Measurements from ENCODE around the gene PHF2. TPM values are rescaled to one million over a fixed set of nuclear protein-coding genes. Genes with fewer than 3 reads are reported as not detected.

Gene PHF2
- total RNA-seq, 1 experiment from 2014 or later: 7.2 TPM

GRCh38 chr9:93678199-93679019, 102.0 kb downstream of the PHF2 start:
- in situ Hi-C loops (cut with HindIII; ENCODE audit: low pct_unique_long_range_greater_than_20kb, low sequenced_read_pairs): no loop called here
- no peak for DNase-seq (ENCODE audit: low read depth)

- no peak for DNase-seq (ENCODE audit: low read depth)
- in situ Hi-C loops (cut with HindIII; ENCODE audit: low pct_unique_long_range_greater_than_20kb, low sequenced_read_pairs): no loop called here
Observed at GRCh38 chr9:93679536-93680442, 103.4 kb downstream of the PHF2 start.

GRCh38 chr9:93680443-93681268, 104.3 kb downstream of the PHF2 start:
- in situ Hi-C loops (cut with HindIII; ENCODE audit: low pct_unique_long_range_greater_than_20kb, low sequenced_read_pairs): no loop called here
- DNase-seq (ENCODE audit: low read depth): no peak

- DNase-seq (ENCODE audit: low read depth): no peak
- in situ Hi-C loops (cut with HindIII; ENCODE audit: low pct_unique_long_range_greater_than_20kb, low sequenced_read_pairs): no loop called here
Observed at GRCh38 chr9:93681269-93682154, 105.1 kb downstream of the PHF2 start.

GRCh38 chr9:93682155-93682968, 106.0 kb downstream of the PHF2 start:
- in situ Hi-C loops (cut with HindIII; ENCODE audit: low pct_unique_long_range_greater_than_20kb, low sequenced_read_pairs): no loop called here

GRCh38 chr9:93683331-93684134, 107.1 kb downstream of the PHF2 start:
- DNase-seq (ENCODE audit: low read depth): no peak
- in situ Hi-C loops (cut with HindIII; ENCODE audit: low pct_unique_long_range_greater_than_20kb, low sequenced_read_pairs): no loop called here

More at GRCh38 chr9:93682155-93682968, 106.0 kb downstream of the PHF2 start:
- peak; percentile 19 for DNase-seq (ENCODE audit: low read depth)

- in situ Hi-C loops (cut with HindIII; ENCODE audit: low pct_unique_long_range_greater_than_20kb, low sequenced_read_pairs): no loop called here
- DNase-seq (ENCODE audit: low read depth): no peak
Observed at GRCh38 chr9:93684161-93684765, 107.9 kb downstream of the PHF2 start.

GRCh38 chr9:93684806-93685543, 108.6 kb downstream of the PHF2 start:
- in situ Hi-C loops (cut with HindIII; ENCODE audit: low pct_unique_long_range_greater_than_20kb, low sequenced_read_pairs): no loop called here

GRCh38 chr9:93686127-93686879, 109.9 kb downstream of the PHF2 start:
- DNase-seq (ENCODE audit: low read depth): no peak
- in situ Hi-C loops (cut with HindIII; ENCODE audit: low pct_unique_long_range_greater_than_20kb, low sequenced_read_pairs): no loop called here

More at GRCh38 chr9:93684806-93685543, 108.6 kb downstream of the PHF2 start:
- no peak for DNase-seq (ENCODE audit: low read depth)

- in situ Hi-C loops (cut with HindIII; ENCODE audit: low pct_unique_long_range_greater_than_20kb, low sequenced_read_pairs): no loop called here
- DNase-seq (ENCODE audit: low read depth): no peak
Observed at GRCh38 chr9:93686880-93687236, 110.5 kb downstream of the PHF2 start.

GRCh38 chr9:93690618-93691017, 114.2 kb downstream of the PHF2 start:
- DNase-seq (ENCODE audit: low read depth): no peak
- in situ Hi-C loops (cut with HindIII; ENCODE audit: low pct_unique_long_range_greater_than_20kb, low sequenced_read_pairs): no loop called here

GRCh38 chr9:93693129-93693528, 116.7 kb downstream of the PHF2 start:
- in situ Hi-C loops (cut with HindIII; ENCODE audit: low pct_unique_long_range_greater_than_20kb, low sequenced_read_pairs): no loop called here
- DNase-seq (ENCODE audit: low read depth): no peak

- no peak for DNase-seq (ENCODE audit: low read depth)
- in situ Hi-C loops (cut with HindIII; ENCODE audit: low pct_unique_long_range_greater_than_20kb, low sequenced_read_pairs): no loop called here
Observed at GRCh38 chr9:93697352-93698139, 121.2 kb downstream of the PHF2 start.

Data from Caki2 (cell line).